A673 (cell line): Measurements from ENCODE around the gene CTU2.

Source experiments
- CTCF ChIP-seq: fragments of 300-800, 200-600 bp; sonication (generic); conservative IDR thresholded peaks from 2 replicates; pipeline ENCODE4 v1.5.1; 2017; ENCODE audit warnings: low read depth, mild to moderate bottlenecking, antibody characterized with exemption, low read length, moderate library complexity, mixed read lengths
- EZH2 ChIP-seq: fragments of 200-600 bp; sonication (generic); IDR thresholded peaks from 2 replicates; pipeline ENCODE4 v1.6.1; 2017; ENCODE audit warnings: borderline replicate concordance, low read depth, mild to moderate bottlenecking, mixed read lengths, antibody characterized with exemption, low read length; ENCODE audit not compliant: poor library complexity, severe bottlenecking

- TF ChIP-seq CTCF = no peak
- no peak for TF ChIP-seq EZH2
These were observed 893 bp downstream of the CTU2 start for GRCh38 chr16:88706965-88707826.
